ENCODE results near the gene KAZN. TPM values are rescaled to one million over a fixed set of nuclear protein-coding genes. Genes with fewer than 3 reads are reported as not detected.
A peak's percentile ranks its signal among the peaks of the same experiment; 100 is the strongest.

KAZN gene
- total and polyA plus RNA-seq, 2 of the 8 experiments (the other 6 are each of a cell fraction or from before 2014, with no cell fraction given), result 3.7 to 11.8 TPM

GRCh38 chr1:14598498-14599182, at the start of gene KAZN (continued):
- TF ChIP-seq ASH2L (IDR thresholded peaks at IDR 0.05; ENCODE audit: low read length), result peak; percentile 19
- TF ChIP-seq KDM4A (IDR thresholded peaks at IDR 0.05; ENCODE audit: low read depth, low read length, severe bottlenecking), result peak; percentile 83
- TF ChIP-seq CHD1 (IDR thresholded peaks at IDR 0.05; ENCODE audit: low read depth, low read length), result peak; percentile 74; the same call in 1 of the 2 replicates
- TF ChIP-seq RBBP5 (IDR thresholded peaks at IDR 0.05; ENCODE audit: borderline replicate concordance, low read depth, low read length), result peak; percentile 40; the same call in 1 of the 2 replicates
- TF ChIP-seq SP1 (IDR thresholded peaks at IDR 0.05; ENCODE audit: low read depth, low read length), result no peak
- TF ChIP-seq PHF8 (conservative IDR thresholded peaks at IDR 0.05; ENCODE audit: low read depth, low read length), result peak; percentile 63
- peak; percentile 31 for TF ChIP-seq TAF7 (optimal IDR thresholded peaks at IDR 0.05; ENCODE audit: borderline replicate concordance, low read depth, low read length)
- TF ChIP-seq JUND (IDR thresholded peaks at IDR 0.05; ENCODE audit: low read length), result peak; percentile 81
- TF ChIP-seq BCL11A (IDR thresholded peaks at IDR 0.05; ENCODE audit: low read depth in 2 of 2, low read length in 2 of 2), result no peak
- TF ChIP-seq CTCF (IDR thresholded peaks at IDR 0.05; ENCODE audit: control extremely low read depth in 1 of 3, insufficient read depth in 1 of 3, low read depth in 1 of 3, low read length in 3 of 3), result 0 out of 4 replicates have a peak, but pooled peaks of 1 of the 3 experiments have one; percentile 0
